Astrocyte of the spinal cord (primary cell): Measurements from ENCODE around the gene NRARP.

ENCODE experiments used
- DNase-seq: peaks from one replicate; pipeline ENCODE4 v3.0.0; 2011; ENCODE audit warnings: low read depth, low spot score
- H3K4me3 ChIP-seq: 2 replicates; pipeline ENCODE4 v1.5.1; 2011; ENCODE audit warnings: low read depth, mild to moderate bottlenecking, low read length, moderate library complexity
- in situ Hi-C: cut with HindIII; loops from 2 replicates; pipeline ENCODE4 v1.10.0; 2017; ENCODE audit warnings: low sequenced_read_pairs
- TF ChIP-seq, protein P1 (sequence below): IDR thresholded peaks from 2 replicates; pipeline ENCODE4 v1.5.1; 2012; ENCODE audit warnings: low read depth, mild to moderate bottlenecking, low read length, inconsistent platforms

The NRARP gene

DNA sequence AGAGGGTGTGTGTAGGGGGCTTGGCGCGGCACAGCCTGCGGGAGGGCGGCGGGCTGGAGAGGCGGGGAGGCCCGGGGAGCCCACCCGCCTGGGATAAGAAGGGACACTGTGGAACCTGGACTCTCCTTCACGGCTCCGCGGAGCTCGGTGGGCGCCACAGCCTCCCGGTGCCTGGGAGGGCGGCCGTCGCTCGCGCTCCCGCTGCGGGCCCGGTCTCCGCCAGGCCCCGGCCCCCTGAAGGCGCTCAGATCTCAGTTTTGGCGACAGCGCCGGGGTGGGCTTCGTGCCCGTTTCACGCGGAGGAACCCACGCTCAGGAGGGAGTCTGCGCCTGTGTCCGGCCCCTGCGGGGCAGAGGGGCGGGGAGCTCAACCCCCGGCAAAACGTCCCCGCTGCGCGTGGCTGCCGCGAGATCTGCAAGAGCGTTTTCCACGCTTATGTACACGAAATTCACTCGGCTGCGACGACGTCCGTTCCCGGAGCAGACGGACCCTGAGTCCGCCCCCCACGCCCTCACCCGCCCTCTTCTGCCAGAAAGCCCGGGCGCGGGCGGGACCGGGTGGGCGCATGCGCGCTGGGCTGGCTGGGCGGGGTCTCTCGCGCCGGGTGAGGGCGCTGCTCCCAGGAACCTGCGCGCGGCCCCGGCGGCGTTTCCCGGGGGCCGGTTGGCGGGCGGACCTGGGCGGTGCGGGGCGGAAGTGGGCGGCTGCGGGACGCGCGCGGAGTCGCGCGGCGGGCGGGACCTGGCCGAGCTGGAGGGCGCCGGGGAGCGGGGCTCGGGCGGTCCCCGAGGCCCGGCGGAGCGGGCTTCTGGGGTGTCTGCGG is 47.2 kb downstream of the NRARP start, which contains the start of gene NELFB:
Gene NELFB (plus strand): TSS at position 704 of the 824 bp plus-strand sequence.
- DNase-seq = peak; percentile 85
- H3K4me3 ChIP-seq = peak within 1 kb of the TSS; percentile 89
- TF ChIP-seq, protein P1, sequence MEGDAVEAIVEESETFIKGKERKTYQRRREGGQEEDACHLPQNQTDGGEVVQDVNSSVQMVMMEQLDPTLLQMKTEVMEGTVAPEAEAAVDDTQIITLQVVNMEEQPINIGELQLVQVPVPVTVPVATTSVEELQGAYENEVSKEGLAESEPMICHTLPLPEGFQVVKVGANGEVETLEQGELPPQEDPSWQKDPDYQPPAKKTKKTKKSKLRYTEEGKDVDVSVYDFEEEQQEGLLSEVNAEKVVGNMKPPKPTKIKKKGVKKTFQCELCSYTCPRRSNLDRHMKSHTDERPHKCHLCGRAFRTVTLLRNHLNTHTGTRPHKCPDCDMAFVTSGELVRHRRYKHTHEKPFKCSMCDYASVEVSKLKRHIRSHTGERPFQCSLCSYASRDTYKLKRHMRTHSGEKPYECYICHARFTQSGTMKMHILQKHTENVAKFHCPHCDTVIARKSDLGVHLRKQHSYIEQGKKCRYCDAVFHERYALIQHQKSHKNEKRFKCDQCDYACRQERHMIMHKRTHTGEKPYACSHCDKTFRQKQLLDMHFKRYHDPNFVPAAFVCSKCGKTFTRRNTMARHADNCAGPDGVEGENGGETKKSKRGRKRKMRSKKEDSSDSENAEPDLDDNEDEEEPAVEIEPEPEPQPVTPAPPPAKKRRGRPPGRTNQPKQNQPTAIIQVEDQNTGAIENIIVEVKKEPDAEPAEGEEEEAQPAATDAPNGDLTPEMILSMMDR = no peak
- in situ Hi-C loops = no loop called here

DNA sequence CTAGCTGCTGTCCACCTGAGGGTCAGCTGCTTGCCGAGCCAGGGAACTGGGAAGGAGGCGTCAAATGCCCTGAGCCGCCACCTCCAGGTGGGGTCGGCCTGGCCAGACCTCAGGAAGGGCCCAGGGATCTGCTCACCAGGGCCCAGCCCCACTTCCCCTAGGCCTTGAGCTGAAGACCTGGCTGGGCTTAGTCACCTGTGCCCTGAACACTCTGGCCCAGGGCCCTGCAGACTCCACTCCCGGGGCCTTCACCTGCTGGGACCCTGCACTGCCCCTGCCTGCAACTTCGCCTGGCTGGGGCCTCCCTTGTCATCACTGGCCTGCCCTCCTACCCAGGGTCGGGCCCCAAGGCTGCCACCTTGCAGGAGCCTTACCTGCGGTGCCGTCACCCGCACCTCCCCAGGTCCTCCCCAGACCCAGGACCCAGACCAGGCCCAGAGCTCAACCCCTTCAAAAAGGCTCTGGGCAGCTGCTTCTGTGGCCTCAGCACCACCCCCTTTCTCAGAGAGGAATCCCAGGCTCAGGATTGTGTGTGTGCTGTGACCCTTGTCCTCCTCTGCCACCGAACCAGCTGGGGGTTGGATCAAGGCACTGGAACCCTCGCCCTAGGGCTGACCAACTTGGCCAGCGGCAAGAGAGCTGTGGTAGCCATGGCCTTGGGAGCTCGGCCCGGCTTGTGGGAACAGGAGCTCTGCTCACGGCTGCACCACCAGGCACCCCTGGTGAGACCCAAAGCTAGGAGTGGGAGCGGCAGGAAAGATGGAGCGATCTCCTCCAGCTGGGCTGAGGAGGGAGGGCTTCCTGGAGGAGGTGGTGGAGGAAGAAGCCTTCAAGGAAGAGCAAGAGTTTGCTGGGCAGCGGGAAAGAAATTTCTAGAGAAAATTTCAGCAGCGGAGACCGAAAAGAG is 48.1 kb downstream of the NRARP start:
- H3K4me3 ChIP-seq = peak overlapping the region; percentile 76
- in situ Hi-C loops = no loop called here
- DNase-seq = no peak
- TF ChIP-seq, protein P1 = no peak

DNA sequence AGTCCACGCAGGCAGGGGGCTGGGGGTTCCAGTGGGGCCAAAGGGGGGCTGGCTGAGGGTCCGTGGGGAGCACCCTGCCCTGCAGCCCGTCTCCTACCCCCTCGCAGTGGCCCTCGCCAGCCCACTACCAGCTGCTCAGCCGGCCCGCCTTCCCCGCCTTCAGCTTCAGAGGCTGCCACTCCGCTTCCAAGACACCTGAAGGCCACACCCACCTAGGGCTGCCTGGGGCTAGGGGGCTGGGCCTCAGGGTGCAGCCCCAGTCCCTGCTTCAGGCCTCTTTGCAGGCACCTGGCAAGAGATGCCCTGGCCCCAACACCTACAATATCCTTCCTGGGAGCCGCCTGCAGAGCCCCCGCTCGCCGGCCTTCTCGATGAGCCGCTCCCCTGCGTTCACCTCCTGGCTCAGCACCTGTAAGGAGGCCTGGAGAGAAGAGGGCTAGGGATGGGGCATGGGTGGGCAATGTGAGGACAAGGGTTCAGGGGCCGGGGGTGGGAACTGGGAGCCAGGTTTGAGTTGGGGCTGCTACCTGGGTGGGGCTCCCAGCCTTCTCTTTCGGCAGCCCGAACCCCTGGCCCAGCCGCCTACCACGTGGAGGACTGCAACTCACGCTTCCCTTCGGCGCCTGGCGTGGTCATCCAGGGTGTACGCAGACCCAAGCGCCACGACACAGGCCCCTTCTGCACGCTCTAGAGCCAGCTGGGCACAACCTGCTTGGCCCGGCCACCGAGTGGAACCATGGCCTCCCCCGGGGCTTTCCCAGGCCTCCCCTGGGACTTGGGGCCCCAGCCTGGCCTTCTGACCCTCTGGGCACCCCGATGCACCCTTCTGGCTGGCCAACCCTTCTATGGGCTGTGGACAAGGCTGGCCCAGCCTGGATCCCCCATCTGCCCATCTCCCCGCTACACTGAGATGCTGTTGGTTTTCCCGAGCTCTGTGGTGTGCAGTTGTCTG is 49.2 kb downstream of the NRARP start:
- in situ Hi-C loops = no loop called here
- TF ChIP-seq, protein P1 = no peak
- no peak for DNase-seq
- H3K4me3 ChIP-seq = no peak overlapping the region

DNA sequence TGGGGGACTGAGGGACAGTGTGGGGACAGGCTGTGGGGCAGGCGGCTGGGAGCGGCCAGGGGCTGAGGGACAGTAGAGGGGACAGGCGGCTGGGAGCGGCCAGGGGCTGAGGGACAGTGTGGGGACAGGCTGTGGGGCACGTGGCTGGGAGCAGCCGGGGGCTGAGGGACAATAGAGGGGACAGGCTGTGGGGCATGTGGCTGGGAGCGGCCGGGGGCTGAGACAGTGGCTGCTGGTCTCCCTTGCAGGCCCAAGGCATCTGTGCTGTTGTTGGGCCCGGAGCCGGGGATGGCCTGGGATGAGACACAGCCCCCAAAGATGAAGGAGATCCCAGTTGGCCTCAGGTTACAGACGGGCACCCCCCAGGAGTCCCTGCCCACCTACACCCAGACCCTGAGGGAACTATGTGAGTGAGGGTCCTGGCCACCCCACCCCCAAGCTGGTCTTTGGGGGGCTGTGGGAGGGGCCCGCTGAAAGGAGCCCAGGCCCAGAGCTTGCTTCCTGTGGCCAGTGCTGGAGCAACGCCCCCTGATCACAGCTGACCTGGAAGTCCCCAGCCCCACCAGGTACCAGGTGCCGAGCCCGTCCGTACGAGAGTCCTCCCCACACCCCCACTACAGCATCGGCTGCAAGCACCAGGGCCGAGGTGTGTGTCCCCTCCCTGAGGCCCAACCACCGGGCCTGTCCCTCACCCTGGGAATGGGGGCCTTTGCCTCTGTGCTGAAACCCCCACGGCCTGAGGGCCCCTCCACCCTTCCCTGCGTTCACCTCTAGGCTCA is 50.4 kb downstream of the NRARP start:
- TF ChIP-seq, protein P1 = no peak
- no peak for DNase-seq
- in situ Hi-C loops = no loop called here
- H3K4me3 ChIP-seq = no peak overlapping the region

DNA sequence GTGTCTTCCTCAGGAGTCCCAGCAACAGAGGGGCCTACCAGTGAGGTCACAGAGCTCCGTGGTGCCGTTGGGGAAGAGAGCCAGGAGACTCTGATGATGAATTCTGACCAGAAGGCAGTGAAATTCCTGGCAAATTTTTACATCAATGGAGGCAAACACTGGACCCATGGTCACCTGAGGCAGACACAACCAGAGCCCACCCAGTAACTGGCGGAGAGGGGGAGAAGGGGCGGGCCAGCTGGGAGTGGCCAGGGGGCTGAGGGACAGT is 50.9 kb downstream of the NRARP start, which contains the start of gene STPG3:
Gene STPG3 (plus strand): TSS at position 93 of the 268 bp plus-strand sequence. CDS start 1 bp downstream, at position 94.
- in situ Hi-C loops = no loop called here
- no peak within 1 kb of the TSS for H3K4me3 ChIP-seq
- TF ChIP-seq, protein P1 = no peak
- DNase-seq = no peak
